SK-N-SH (cell line): ENCODE results near the gene FGF5.

ENCODE experiments used
- CTCF ChIP-seq: fragments of 200-600 bp; sonication (generic); IDR thresholded peaks from 2 replicates; pipeline ENCODE4 v1.6.1; 2017; ENCODE audit warnings: antibody characterized with exemption, mild to moderate bottlenecking, moderate library complexity
- JUND ChIP-seq: IDR thresholded peaks from 2 replicates; pipeline ENCODE4 v1.4.0; 2012
- TF ChIP-seq, protein P1 (sequence below): IDR thresholded peaks from 2 replicates; pipeline ENCODE4 v1.4.0; 2012; ENCODE audit warnings: low read depth, borderline replicate concordance
- TF ChIP-seq, protein P2 (sequence below): IDR thresholded peaks from 2 replicates; pipeline ENCODE4; 2012

DNA sequence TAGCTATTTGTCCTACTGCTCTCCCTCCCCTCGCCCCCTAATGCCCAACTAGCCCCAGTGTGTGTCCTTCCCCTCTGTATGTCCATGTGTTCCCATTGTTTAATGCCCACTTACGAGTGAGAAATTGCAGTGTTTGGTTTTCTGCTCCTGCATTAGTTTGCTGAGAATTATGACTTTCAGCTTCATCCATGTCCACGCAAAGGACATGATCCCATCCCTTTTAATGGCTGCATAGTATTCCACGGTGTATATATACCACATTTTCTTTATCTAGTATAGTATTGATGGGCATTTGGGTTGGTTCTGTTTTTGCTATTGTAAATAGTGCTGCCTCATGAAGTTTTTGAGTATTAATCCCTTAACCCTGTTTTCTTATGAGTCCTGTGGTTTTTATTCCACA, 35.4 kb downstream of the FGF5 start:
- TF ChIP-seq CTCF (no peak), JUND (no peak)
- TF ChIP-seq, protein P1, sequence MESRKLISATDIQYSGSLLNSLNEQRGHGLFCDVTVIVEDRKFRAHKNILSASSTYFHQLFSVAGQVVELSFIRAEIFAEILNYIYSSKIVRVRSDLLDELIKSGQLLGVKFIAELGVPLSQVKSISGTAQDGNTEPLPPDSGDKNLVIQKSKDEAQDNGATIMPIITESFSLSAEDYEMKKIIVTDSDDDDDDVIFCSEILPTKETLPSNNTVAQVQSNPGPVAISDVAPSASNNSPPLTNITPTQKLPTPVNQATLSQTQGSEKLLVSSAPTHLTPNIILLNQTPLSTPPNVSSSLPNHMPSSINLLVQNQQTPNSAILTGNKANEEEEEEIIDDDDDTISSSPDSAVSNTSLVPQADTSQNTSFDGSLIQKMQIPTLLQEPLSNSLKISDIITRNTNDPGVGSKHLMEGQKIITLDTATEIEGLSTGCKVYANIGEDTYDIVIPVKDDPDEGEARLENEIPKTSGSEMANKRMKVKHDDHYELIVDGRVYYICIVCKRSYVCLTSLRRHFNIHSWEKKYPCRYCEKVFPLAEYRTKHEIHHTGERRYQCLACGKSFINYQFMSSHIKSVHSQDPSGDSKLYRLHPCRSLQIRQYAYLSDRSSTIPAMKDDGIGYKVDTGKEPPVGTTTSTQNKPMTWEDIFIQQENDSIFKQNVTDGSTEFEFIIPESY: no peak
- TF ChIP-seq, protein P2, sequence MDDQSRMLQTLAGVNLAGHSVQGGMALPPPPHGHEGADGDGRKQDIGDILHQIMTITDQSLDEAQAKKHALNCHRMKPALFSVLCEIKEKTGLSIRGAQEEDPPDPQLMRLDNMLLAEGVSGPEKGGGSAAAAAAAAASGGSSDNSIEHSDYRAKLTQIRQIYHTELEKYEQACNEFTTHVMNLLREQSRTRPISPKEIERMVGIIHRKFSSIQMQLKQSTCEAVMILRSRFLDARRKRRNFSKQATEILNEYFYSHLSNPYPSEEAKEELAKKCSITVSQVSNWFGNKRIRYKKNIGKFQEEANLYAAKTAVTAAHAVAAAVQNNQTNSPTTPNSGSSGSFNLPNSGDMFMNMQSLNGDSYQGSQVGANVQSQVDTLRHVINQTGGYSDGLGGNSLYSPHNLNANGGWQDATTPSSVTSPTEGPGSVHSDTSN: no peak
